Sigmoid colon (tissue), 4 donors: ENCODE data around the gene C19orf38.

Experiments used
- EP300 ChIP-seq, 4 donors: sonication (generic); formaldehyde crosslinking; IDR thresholded peaks; one replicate each; pipeline ENCODE4 v1.6.1; 2017; ENCODE audit warnings: antibody characterized with exemption in 4 of 4
- TF ChIP-seq, protein P1 (sequence below), 4 experiments: fragments of 450-650 bp in 3 of 4; fragments of 200-600 bp in 1 of 4; IDR thresholded peaks; one replicate each; pipeline ENCODE4 v1.5.1; 2016 to 2019; ENCODE audit warnings: antibody characterized with exemption in 4 of 4, mild to moderate bottlenecking in 3 of 4, moderate library complexity in 2 of 4

GRCh38 chr19:10891405-10892086 is 43.3 kb downstream of the C19orf38 start:
- TF ChIP-seq, protein P1, sequence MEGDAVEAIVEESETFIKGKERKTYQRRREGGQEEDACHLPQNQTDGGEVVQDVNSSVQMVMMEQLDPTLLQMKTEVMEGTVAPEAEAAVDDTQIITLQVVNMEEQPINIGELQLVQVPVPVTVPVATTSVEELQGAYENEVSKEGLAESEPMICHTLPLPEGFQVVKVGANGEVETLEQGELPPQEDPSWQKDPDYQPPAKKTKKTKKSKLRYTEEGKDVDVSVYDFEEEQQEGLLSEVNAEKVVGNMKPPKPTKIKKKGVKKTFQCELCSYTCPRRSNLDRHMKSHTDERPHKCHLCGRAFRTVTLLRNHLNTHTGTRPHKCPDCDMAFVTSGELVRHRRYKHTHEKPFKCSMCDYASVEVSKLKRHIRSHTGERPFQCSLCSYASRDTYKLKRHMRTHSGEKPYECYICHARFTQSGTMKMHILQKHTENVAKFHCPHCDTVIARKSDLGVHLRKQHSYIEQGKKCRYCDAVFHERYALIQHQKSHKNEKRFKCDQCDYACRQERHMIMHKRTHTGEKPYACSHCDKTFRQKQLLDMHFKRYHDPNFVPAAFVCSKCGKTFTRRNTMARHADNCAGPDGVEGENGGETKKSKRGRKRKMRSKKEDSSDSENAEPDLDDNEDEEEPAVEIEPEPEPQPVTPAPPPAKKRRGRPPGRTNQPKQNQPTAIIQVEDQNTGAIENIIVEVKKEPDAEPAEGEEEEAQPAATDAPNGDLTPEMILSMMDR (IDR thresholded peaks at IDR 0.05), result no peak
- TF ChIP-seq EP300 (IDR thresholded peaks at IDR 0.05), result no peak
